ENCODE results near the gene RPL39. TPM values are rescaled to one million over a fixed set of nuclear protein-coding genes. Genes with fewer than 3 reads are reported as not detected.
"Not testable (repeated sequence)": the region's sequence is repeated elsewhere in the genome, so short reads cannot be mapped to it uniquely, and the experiment has no call there.

Gene RPL39
- total RNA-seq, 1 experiment from 2014 or later, result 4,418 TPM

- peak; percentile 73 for DNase-seq (ENCODE audit: low read depth)
These were observed 28.2 kb downstream of the RPL39 start for GRCh38 chrX:119763181-119763580.

GRCh38 chrX:119762718-119763117, 28.7 kb downstream of the RPL39 start:
- peak; percentile 63 for DNase-seq (ENCODE audit: low read depth)

GRCh38 chrX:119760026-119760877, 31.2 kb downstream of the RPL39 start:
- no peak for DNase-seq (ENCODE audit: low read depth)

- DNase-seq (ENCODE audit: low read depth), result no peak
These were observed 32.1 kb downstream of the RPL39 start for GRCh38 chrX:119759248-119759766.

- peak; percentile 19 for DNase-seq (ENCODE audit: low read depth)
These were observed 32.6 kb downstream of the RPL39 start for GRCh38 chrX:119758731-119759247.

GRCh38 chrX:119757979-119758730, 33.3 kb downstream of the RPL39 start, which contains the start of gene SOWAHD:
Gene SOWAHD (plus strand): TSS chrX:119758588. CDS start chrX:119758668, 80 bp downstream.
- peak; percentile 6 for DNase-seq (ENCODE audit: low read depth)

- no peak for DNase-seq (ENCODE audit: low read depth)
These were observed 33.8 kb downstream of the RPL39 start for GRCh38 chrX:119757646-119757978.

- no peak for DNase-seq (ENCODE audit: low read depth)
These were observed 34.3 kb downstream of the RPL39 start for GRCh38 chrX:119756926-119757635.

GRCh38 chrX:119755981-119756533, 35.4 kb downstream of the RPL39 start:
- DNase-seq (ENCODE audit: low read depth), result no peak

- peak; percentile 30 for DNase-seq (ENCODE audit: low read depth)
These were observed 37.7 kb downstream of the RPL39 start for GRCh38 chrX:119753639-119754257.

- no peak for DNase-seq (ENCODE audit: low read depth)
These were observed 38.4 kb downstream of the RPL39 start for GRCh38 chrX:119753001-119753400.

- not testable (repeated sequence) for DNase-seq (ENCODE audit: low read depth)
These were observed 40.7 kb downstream of the RPL39 start for GRCh38 chrX:119750751-119751150.

GRCh38 chrX:119750131-119750530, 41.3 kb downstream of the RPL39 start:
- not testable (repeated sequence) for DNase-seq (ENCODE audit: low read depth)

GRCh38 chrX:119745283-119745848, 46.1 kb downstream of the RPL39 start:
- peak; percentile 53 for DNase-seq (ENCODE audit: low read depth)

GRCh38 chrX:119738742-119739141, 52.7 kb downstream of the RPL39 start:
- no peak for DNase-seq (ENCODE audit: low read depth)

Other genes with a start within 250 kb of the RPL39 start
- 59.4 and 87.3 TPM in 2 replicates for gene STEEP1, start 226.2 kb downstream of the RPL39 start, total RNA-seq (2014; rRNA removed; shearing (Covaris generic))
- 16.6 and 17.6 TPM in 2 replicates for gene UBE2A, start 217.1 kb downstream of the RPL39 start, total RNA-seq (2014; rRNA removed; shearing (Covaris generic))
- 4.4 and 4.5 TPM in 2 replicates for gene NKRF, start 185.2 kb downstream of the RPL39 start, total RNA-seq (2014; rRNA removed; shearing (Covaris generic))
- 10.2 and 11.1 TPM in 2 replicates for gene SEPTIN6, start 98.5 kb downstream of the RPL39 start, total RNA-seq (2014; rRNA removed; shearing (Covaris generic))
- gene SOWAHD, start 33.0 kb downstream of the RPL39 start, total RNA-seq (2014; rRNA removed; shearing (Covaris generic)), result 0.17 TPM in 1 of 2 replicates, not detected in the other
- 6.0 and 7.0 TPM in 2 replicates for gene UPF3B, start 61.3 kb upstream of the RPL39 start, total RNA-seq (2014; rRNA removed; shearing (Covaris generic))
- 13.1 and 14.9 TPM in 2 replicates for gene RNF113A, start 80.1 kb upstream of the RPL39 start, total RNA-seq (2014; rRNA removed; shearing (Covaris generic))
- 71.7 and 83.4 TPM in 2 replicates for gene NDUFA1, start 80.2 kb upstream of the RPL39 start, total RNA-seq (2014; rRNA removed; shearing (Covaris generic))
- gene AKAP14, start 104.3 kb upstream of the RPL39 start, total RNA-seq (2014; rRNA removed; shearing (Covaris generic)), result not detected in 2 replicates
- gene NKAP, start 152.1 kb upstream of the RPL39 start, total RNA-seq (2014; rRNA removed; shearing (Covaris generic)), result 2.9 and 3.5 TPM in 2 replicates

Measured in Daoy (cell line).